Measurements from ENCODE around the gene OSBPL8. TPM values are rescaled to one million over a fixed set of nuclear protein-coding genes. Genes with fewer than 3 reads are reported as not detected.

Gene OSBPL8
- total and polyA plus RNA-seq, 2 of the 8 experiments (the other 6 are each of a cell fraction or from before 2014, with no cell fraction given), result 10.9 to 81.1 TPM

DNA sequence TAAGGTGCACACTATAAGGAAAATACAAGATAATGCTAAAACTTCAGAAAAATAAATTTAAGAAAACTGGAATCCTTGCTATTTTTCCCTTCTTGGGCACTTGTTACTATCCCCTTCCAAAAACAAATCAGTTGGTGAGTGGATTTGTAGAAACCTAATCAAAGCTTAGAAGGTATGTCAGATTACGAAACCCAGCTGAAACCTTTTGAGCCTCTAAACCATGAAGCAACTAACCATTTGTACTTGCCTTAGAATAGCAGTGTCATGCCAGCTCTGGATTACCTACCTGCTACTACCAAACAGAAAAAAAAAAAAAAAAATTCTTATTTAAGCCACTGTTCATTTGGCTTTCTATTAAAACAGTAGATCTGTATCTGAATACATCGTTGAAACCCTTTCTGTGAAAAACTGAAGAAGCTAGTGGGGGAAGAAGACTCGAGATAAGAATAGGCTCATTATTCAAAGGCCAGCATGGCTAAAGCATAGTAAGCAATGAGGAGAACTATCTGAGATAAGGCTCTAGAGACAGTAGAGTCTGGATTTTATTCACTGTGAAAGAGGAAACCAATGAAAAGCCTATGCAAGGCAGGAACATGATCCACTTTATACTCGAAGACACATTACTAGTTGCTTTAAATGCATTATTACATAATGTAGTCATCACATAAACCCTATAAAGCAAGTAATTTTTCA is 30.2 kb downstream of the OSBPL8 start:
- FAIRE-seq (no peak), DNase-seq (ENCODE audit: low read depth in 1 of 2, low spot score in 2 of 2) (no peak)
- Histone ChIP-seq H3K9ac (replicated peaks in 1 of 4; ENCODE audit: extremely low read depth in 1 of 4, low read depth in 3 of 4, low read length in 3 of 4) (no peak overlapping the region), H3K18ac (ENCODE audit: extremely low read depth, low read length) (no peak overlapping the region), H4K5ac (ENCODE audit: insufficient read length, low read depth, low read length) (no peak overlapping the region), H2AK5ac (ENCODE audit: low read depth, low read length) (no peak overlapping the region), H3K4me2 (ENCODE audit: insufficient read depth in 1 of 2, low read depth in 2 of 2, low read length in 2 of 2) (no peak overlapping the region), H2BK20ac (ENCODE audit: low read length) (no peak overlapping the region), H4K8ac (ENCODE audit: extremely low read depth, insufficient read depth, low read length) (no peak overlapping the region), H3K4ac (replicated peaks; ENCODE audit: insufficient read length, low read depth, low read length) (no peak overlapping the region), H2BK12ac (ENCODE audit: low read depth, low read length) (no peak overlapping the region), H2AFZ (ENCODE audit: low read length) (no peak overlapping the region), H3K79me2 (ENCODE audit: control insufficient read depth in 1 of 2, insufficient read depth in 2 of 2, low read length in 2 of 2) (peaks cover 0 to 78% of the 10 kb centered on the region in 2 experiments; a peak in 3 of 4 replicates), H3K27me3 (replicated peaks in 1 of 4; ENCODE audit: control insufficient read depth in 3 of 4, extremely low read depth in 1 of 4, insufficient read depth in 3 of 4, low read length in 3 of 4) (no peaks in the 10 kb centered on the region), H3K14ac (ENCODE audit: insufficient read length) (no peak overlapping the region), H2BK120ac (replicated peaks; ENCODE audit: low read depth, low read length) (no peak overlapping the region), H3K4me3 (ENCODE audit: extremely low read depth in 1 of 4, insufficient read depth in 2 of 4, low read depth in 3 of 4, low read length in 4 of 4) (no peak overlapping the region), H3K36me3 (ENCODE audit: control insufficient read depth in 2 of 4, insufficient read depth in 4 of 4, low read length in 3 of 4) (peaks cover 0 to 4% (median 0%) of the 10 kb centered on the region in 4 experiments; a peak in 1 of 8 replicates), H3K27ac (ENCODE audit: low read depth, low read length) (no peak overlapping the region), H3K9me3 (ENCODE audit: insufficient read depth in 2 of 2, low read depth in 1 of 2, low read length in 1 of 2) (no peaks in the 10 kb centered on the region), H4K91ac (replicated peaks; ENCODE audit: insufficient read length, low read length) (no peak overlapping the region), H4K20me1 (replicated peaks in 1 of 2; ENCODE audit: control insufficient read depth in 1 of 2, insufficient read depth in 2 of 2, low read length in 2 of 2) (no peaks in the 10 kb centered on the region), H3K23ac (ENCODE audit: insufficient read length) (no peak overlapping the region), H2BK5ac (ENCODE audit: low read depth, low read length) (no peak overlapping the region), H3K79me1 (ENCODE audit: low read depth, low read length) (no peaks in the 10 kb centered on the region), H3K23me2 (ENCODE audit: low read depth, low read length) (no peaks in the 10 kb centered on the region), H3K56ac (replicated peaks; ENCODE audit: insufficient read length, low read depth, low read length) (no peak overlapping the region), H3K4me1 (replicated peaks in 1 of 4; ENCODE audit: control insufficient read depth in 3 of 4, insufficient read depth in 4 of 4, low read length in 3 of 4) (no peaks in the 10 kb centered on the region; a peak in 2 of 7 replicates), H2BK15ac (ENCODE audit: low read length) (no peak overlapping the region)
- ChIA-PET CTCF (ENCODE audit: partially characterized antibody) (interaction anchor here (0.6 kb wide), 1 partner anchor 46 kb away, joined by 3 read pairs; no protein-coding TSS in a partner anchor), POLR2A (ENCODE audit: partially characterized antibody) (interaction anchor here (1.2 to 1.7 kb wide), 2 partner anchors 22 to 30 kb away, joined by 3 read pairs; partner anchors contain the start of gene OSBPL8)
- WGBS, 2 experiments (ENCODE audit: extremely low coverage in 1 of 2, insufficient coverage in 1 of 2, insufficient read length in 1 of 2, insufficient replicate concordance in 2 of 2, low coverage in 1 of 2, low lambda C conversion rate in 2 of 2, missing lambda C conversion rate in 1 of 2), result 83% methylated on average over 4 of the region's 4 CpGs; no CpG with 5 or more reads in 1 of the 2 experiments
- TF ChIP-seq HDAC6 (IDR thresholded peaks at IDR 0.05; ENCODE audit: low read depth, low read length), result no peak
- TF ChIP-seq CHD2 (IDR thresholded peaks at IDR 0.05; ENCODE audit: low read length), result no peak
- no peak for TF ChIP-seq KDM1A (IDR thresholded peaks at IDR 0.05; ENCODE audit: borderline replicate concordance, low read length)
- no peak for TF ChIP-seq JUN (IDR thresholded peaks at IDR 0.05; ENCODE audit: low read depth, low read length)
- TF ChIP-seq ASH2L (IDR thresholded peaks at IDR 0.05; ENCODE audit: low read length), result no peak
- TF ChIP-seq SP1 (IDR thresholded peaks at IDR 0.05; ENCODE audit: low read depth, low read length), result no peak
- TF ChIP-seq, protein P1, sequence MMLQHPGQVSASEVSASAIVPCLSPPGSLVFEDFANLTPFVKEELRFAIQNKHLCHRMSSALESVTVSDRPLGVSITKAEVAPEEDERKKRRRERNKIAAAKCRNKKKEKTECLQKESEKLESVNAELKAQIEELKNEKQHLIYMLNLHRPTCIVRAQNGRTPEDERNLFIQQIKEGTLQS (IDR thresholded peaks at IDR 0.05; ENCODE audit: insufficient read depth, low read depth, low read length), result no peak
- TF ChIP-seq EGR1 (IDR thresholded peaks at IDR 0.05; ENCODE audit: borderline replicate concordance, low read depth, low read length), result no peak
- TF ChIP-seq SIN3A (conservative IDR thresholded peaks at IDR 0.05 in 1 of 2, IDR thresholded peaks at IDR 0.05 in 1 of 2; ENCODE audit: low read depth in 1 of 2, low read length in 2 of 2), result no peak
- TF ChIP-seq CREB1 (IDR thresholded peaks at IDR 0.05), result no peak
- TF ChIP-seq CBX8 (IDR thresholded peaks at IDR 0.05; ENCODE audit: borderline replicate concordance, low read depth, low read length), result no peak
- TF ChIP-seq SP2 (IDR thresholded peaks at IDR 0.05; ENCODE audit: low read length), result no peak
- no peak for TF ChIP-seq MAFK (IDR thresholded peaks at IDR 0.05; ENCODE audit: low read depth, low read length)

Measured in H1 (cell line).